NB4 (cell line): ENCODE data around the gene RANBP10.

Experiments used
- DNase-seq: peaks from one replicate; pipeline ENCODE4 v3.0.0; 2010; ENCODE audit warnings: low read depth
- H3K4me3 ChIP-seq: one replicate; pipeline ENCODE4 v1.5.1; 2011; ENCODE audit warnings: mild to moderate bottlenecking, low read depth, low read length, moderate library complexity
- CTCF ChIP-seq: IDR thresholded peaks from one replicate; pipeline ENCODE4 v1.5.1; 2012; ENCODE audit warnings: low read depth, low read length
- MAX ChIP-seq: IDR thresholded peaks from 2 replicates; pipeline ENCODE4 v1.6.1; 2011; ENCODE audit warnings: low read depth, low read length
- MYC ChIP-seq: IDR thresholded peaks from 2 replicates; pipeline ENCODE4 v1.6.1; 2011; ENCODE audit warnings: low read depth, low read length
- POLR2A ChIP-seq: IDR thresholded peaks from 2 replicates; pipeline ENCODE4 v1.6.1; 2011; ENCODE audit warnings: mild to moderate bottlenecking; ENCODE audit not compliant: insufficient read length; ENCODE audit errors: extremely low read depth

Gene RANBP10

GRCh38 chr16:67730326-67730725 is 76.0 kb downstream of the RANBP10 start:
- H3K4me3 ChIP-seq = no peak overlapping the region
- no peak for DNase-seq
- TF ChIP-seq POLR2A (no peak), CTCF (no peak), MAX (no peak), MYC (no peak)

- no peak for DNase-seq
- TF ChIP-seq MYC (no peak), CTCF (no peak), MAX (no peak), POLR2A (no peak)
- H3K4me3 ChIP-seq = no peak overlapping the region
Observed at GRCh38 chr16:67729636-67730248, 76.6 kb downstream of the RANBP10 start.

- TF ChIP-seq CTCF (no peak), POLR2A (no peak), MAX (no peak), MYC (no peak)
- no peak overlapping the region for H3K4me3 ChIP-seq
- DNase-seq = no peak
Observed at GRCh38 chr16:67727521-67728485, 78.6 kb downstream of the RANBP10 start.

- TF ChIP-seq CTCF = no peak
- TF ChIP-seq MYC = no peak
- TF ChIP-seq POLR2A = no peak
- no peak for TF ChIP-seq MAX
- DNase-seq = no peak
- no peak overlapping the region for H3K4me3 ChIP-seq
Observed at GRCh38 chr16:67726106-67727034, 80.0 kb downstream of the RANBP10 start.

GRCh38 chr16:67723911-67724305 is 82.5 kb downstream of the RANBP10 start:
- DNase-seq = no peak
- no peak for TF ChIP-seq MYC
- no peak overlapping the region for H3K4me3 ChIP-seq
